ENCODE data around the gene CDC27.

Gene CDC27

GRCh38 chr17:47204722-47205418 lies 15.8 kb upstream of the CDC27 start:
- no peak for DNase-seq (ENCODE audit: low spot score)
- no peak for ATAC-seq (ENCODE audit: low read depth)
- Histone ChIP-seq H3K36me3 (ENCODE audit: low read depth) (no peaks in the 10 kb centered on the region), H3K9me3 (ENCODE audit: severe bottlenecking) (no peaks in the 10 kb centered on the region), H3K4me3 (ENCODE audit: severe bottlenecking) (no peak overlapping the region), H3K27me3 (ENCODE audit: insufficient read depth, poor library complexity, severe bottlenecking) (no peaks in the 10 kb centered on the region), H3K27ac (ENCODE audit: poor library complexity, severe bottlenecking) (no peak overlapping the region), H3K4me1 (ENCODE audit: insufficient read depth, poor library complexity, severe bottlenecking) (no peaks in the 10 kb centered on the region)
- TF ChIP-seq CTCF (IDR thresholded peaks at IDR 0.05; ENCODE audit: poor library complexity, severe bottlenecking): no peak

GRCh38 chr17:47203984-47204721 lies 15.1 kb upstream of the CDC27 start:
- Histone ChIP-seq H3K9me3 (ENCODE audit: severe bottlenecking) (no peaks in the 10 kb centered on the region), H3K36me3 (ENCODE audit: low read depth) (no peaks in the 10 kb centered on the region), H3K4me3 (ENCODE audit: severe bottlenecking) (no peak overlapping the region), H3K27me3 (ENCODE audit: insufficient read depth, poor library complexity, severe bottlenecking) (no peaks in the 10 kb centered on the region), H3K27ac (ENCODE audit: poor library complexity, severe bottlenecking) (no peak overlapping the region), H3K4me1 (ENCODE audit: insufficient read depth, poor library complexity, severe bottlenecking) (no peaks in the 10 kb centered on the region)
- DNase-seq (ENCODE audit: low spot score) (no peak), ATAC-seq (ENCODE audit: low read depth) (no peak)
- TF ChIP-seq CTCF (IDR thresholded peaks at IDR 0.05; ENCODE audit: poor library complexity, severe bottlenecking): no peak

- ATAC-seq (ENCODE audit: low read depth): no peak
- no peaks in the 10 kb centered on the region for H3K36me3 ChIP-seq (ENCODE audit: low read depth)
- DNase-seq (ENCODE audit: low spot score): no peak
- no peak overlapping the region for H3K4me3 ChIP-seq (ENCODE audit: severe bottlenecking)
- TF ChIP-seq CTCF (IDR thresholded peaks at IDR 0.05; ENCODE audit: poor library complexity, severe bottlenecking): no peak
- H3K4me1 ChIP-seq (ENCODE audit: insufficient read depth, poor library complexity, severe bottlenecking): no peaks in the 10 kb centered on the region
- no peaks in the 10 kb centered on the region for H3K9me3 ChIP-seq (ENCODE audit: severe bottlenecking)
- no peaks in the 10 kb centered on the region for H3K27me3 ChIP-seq (ENCODE audit: insufficient read depth, poor library complexity, severe bottlenecking)
- H3K27ac ChIP-seq (ENCODE audit: poor library complexity, severe bottlenecking): no peak overlapping the region
Measured at GRCh38 chr17:47201166-47201565, 12.1 kb upstream of the CDC27 start.

GRCh38 chr17:47200325-47200664 lies 11.2 kb upstream of the CDC27 start:
- Histone ChIP-seq H3K4me3 (ENCODE audit: severe bottlenecking) (no peak overlapping the region), H3K27me3 (ENCODE audit: insufficient read depth, poor library complexity, severe bottlenecking) (no peaks in the 10 kb centered on the region)
- no peak for ATAC-seq (ENCODE audit: low read depth)

More at GRCh38 chr17:47200325-47200664, 11.2 kb upstream of the CDC27 start:
- no peak for DNase-seq (ENCODE audit: low spot score)
- Histone ChIP-seq H3K4me1 (ENCODE audit: insufficient read depth, poor library complexity, severe bottlenecking) (no peaks in the 10 kb centered on the region), H3K36me3 (ENCODE audit: low read depth) (no peaks in the 10 kb centered on the region), H3K27ac (ENCODE audit: poor library complexity, severe bottlenecking) (no peak overlapping the region), H3K9me3 (ENCODE audit: severe bottlenecking) (no peaks in the 10 kb centered on the region)
- no peak for TF ChIP-seq CTCF (IDR thresholded peaks at IDR 0.05; ENCODE audit: poor library complexity, severe bottlenecking)

Data from RWPE2 (cell line).